SU-DHL-6 (cell line): Measurements from ENCODE around the gene CCL1.

Experiments
- H2AFZ ChIP-seq: fragments of 200-600 bp; sonication (generic); 2 replicates; pipeline ENCODE4 v1.6.1; 2014; ENCODE audit warnings: low read depth, mild to moderate bottlenecking, moderate library complexity, mixed read lengths, antibody characterized with exemption, low read length; ENCODE audit not compliant: severe bottlenecking
- H3F3A ChIP-seq: fragments of 200-600 bp; shearing (Covaris generic); 2 replicates; pipeline ENCODE4 v1.6.0; 2016; ENCODE audit warnings: antibody characterized with exemption, mild to moderate bottlenecking; ENCODE audit not compliant: insufficient read depth
- H3K27ac ChIP-seq: fragments of 200-600 bp; sonication (generic); 2 replicates; pipeline ENCODE4 v1.5.1; 2016; ENCODE audit warnings: low read depth, mild to moderate bottlenecking, low read length, moderate library complexity, mixed read lengths
- H3K27me3 ChIP-seq: fragments of 200-600 bp; sonication (generic), shearing (Covaris generic); 2 replicates; pipeline ENCODE4 v1.6.0; 2014; ENCODE audit warnings: mild to moderate bottlenecking, low read length
- H3K36me3 ChIP-seq: fragments of 200-600 bp; sonication (generic); 2 replicates; pipeline ENCODE4 v1.6.1; 2014; ENCODE audit warnings: mild to moderate bottlenecking, low read length, mixed read lengths
- H3K4me2 ChIP-seq: fragments of 300-600, 200-600 bp; shearing (Covaris generic), sonication (generic); 2 replicates; pipeline ENCODE4 v1.6.0; 2014; ENCODE audit warnings: low read length, low read depth, mild to moderate bottlenecking; ENCODE audit not compliant: poor library complexity, severe bottlenecking
- H3K4me3 ChIP-seq: fragments of 200-600 bp; sonication (generic); 2 replicates; pipeline ENCODE4 v1.5.1; 2014; ENCODE audit warnings: antibody characterized with exemption, low read length, mild to moderate bottlenecking, mixed read lengths; ENCODE audit not compliant: insufficient read depth, poor library complexity, severe bottlenecking
- H3K79me2 ChIP-seq: fragments of 200-600 bp; sonication (generic); 2 replicates; pipeline ENCODE4 v1.6.1; 2014; ENCODE audit warnings: mild to moderate bottlenecking, low read length, moderate library complexity; ENCODE audit not compliant: insufficient read depth
- H3K9ac ChIP-seq: fragments of 200-600 bp; sonication (generic); 2 replicates; pipeline ENCODE4 v1.7.0; 2014; ENCODE audit warnings: mild to moderate bottlenecking, low read length
- H3K9me2 ChIP-seq: fragments of 200-600 bp; sonication (generic); replicated peaks from 2 replicates; pipeline ENCODE4 v1.6.1; 2014; ENCODE audit warnings: low read length; ENCODE audit not compliant: insufficient read depth
- H3K9me3 ChIP-seq: fragments of 200-600 bp; sonication (generic); 2 replicates; pipeline ENCODE4 v1.6.1; 2014; ENCODE audit warnings: low read length, mixed read lengths; ENCODE audit not compliant: insufficient read depth
- H4K20me1 ChIP-seq: fragments of 200-600 bp; sonication (generic); 2 replicates; pipeline ENCODE4 v1.6.1; 2014; ENCODE audit warnings: low read depth, mild to moderate bottlenecking, antibody characterized with exemption, low read length, moderate library complexity, mixed read lengths
- EZH2phosphoT487 ChIP-seq: fragments of 200-600 bp; sonication (generic), shearing (Covaris generic); conservative IDR thresholded peaks from 2 replicates; pipeline ENCODE4 v1.6.1; 2018; ENCODE audit warnings: mild to moderate bottlenecking, antibody characterized with exemption, low read length, moderate library complexity, mixed read lengths
- TF ChIP-seq, protein P1 (sequence below): fragments of 200-600 bp; sonication (generic); IDR thresholded peaks from one replicate; pipeline ENCODE4 v1.5.1; 2017; ENCODE audit warnings: antibody characterized with exemption, mild to moderate bottlenecking, low read length, moderate library complexity; ENCODE audit not compliant: insufficient read depth, poor library complexity, severe bottlenecking

Gene CCL1

DNA sequence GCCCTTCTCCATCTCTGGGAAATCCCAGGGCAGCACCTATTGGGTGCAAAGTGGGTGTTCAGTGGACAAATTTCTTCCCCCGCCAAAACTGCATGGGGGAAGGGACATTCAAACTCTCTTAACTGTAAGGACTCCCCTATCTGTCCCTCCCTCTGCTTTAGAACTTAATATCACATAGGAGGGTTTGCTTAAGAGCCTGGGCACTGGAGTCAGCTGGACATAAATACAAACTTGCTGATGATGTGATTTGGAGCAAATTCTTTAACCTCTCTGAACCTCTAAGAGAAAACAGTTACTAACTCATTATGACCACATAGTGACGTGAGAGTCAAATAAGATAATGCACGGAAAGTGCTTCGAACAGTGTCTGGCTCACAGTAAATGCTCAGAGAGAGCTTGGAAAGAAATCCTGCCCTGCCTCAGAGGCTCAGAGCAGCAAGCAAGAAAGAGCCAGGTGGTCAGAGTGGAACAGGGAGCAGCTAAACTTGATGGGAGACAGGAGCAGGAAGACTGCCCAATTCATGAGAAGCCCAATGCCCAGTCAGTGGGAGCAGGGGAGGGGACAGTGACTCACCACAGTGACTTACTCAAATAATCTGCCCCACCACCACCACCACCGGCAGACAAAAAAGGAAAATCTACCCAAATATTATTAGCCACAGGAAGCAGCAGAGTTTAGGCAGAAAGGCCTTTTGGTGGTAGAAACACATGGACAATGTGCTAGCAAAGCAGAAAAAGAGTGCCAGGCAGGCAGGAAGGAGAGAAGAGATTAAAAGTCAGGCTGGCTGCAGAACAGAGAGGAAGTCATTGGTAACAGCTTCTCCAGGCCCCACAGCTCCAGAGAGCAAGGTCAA, 23.9 kb upstream of the CCL1 start:
- Histone ChIP-seq H3K9ac (no peak overlapping the region), H3K4me2 (no peak overlapping the region), H3K27me3 (no peaks in the 10 kb centered on the region), H3K36me3 (no peaks in the 10 kb centered on the region), H3K4me3 (no peak overlapping the region), H3K9me3 (no peaks in the 10 kb centered on the region), H3F3A (no peaks in the 10 kb centered on the region), H4K20me1 (no peaks in the 10 kb centered on the region), H2AFZ (no peak overlapping the region), H3K79me2 (no peaks in the 10 kb centered on the region), H3K27ac (no peak overlapping the region), H3K9me2 (no peaks in the 10 kb centered on the region)
- TF ChIP-seq, protein P1, sequence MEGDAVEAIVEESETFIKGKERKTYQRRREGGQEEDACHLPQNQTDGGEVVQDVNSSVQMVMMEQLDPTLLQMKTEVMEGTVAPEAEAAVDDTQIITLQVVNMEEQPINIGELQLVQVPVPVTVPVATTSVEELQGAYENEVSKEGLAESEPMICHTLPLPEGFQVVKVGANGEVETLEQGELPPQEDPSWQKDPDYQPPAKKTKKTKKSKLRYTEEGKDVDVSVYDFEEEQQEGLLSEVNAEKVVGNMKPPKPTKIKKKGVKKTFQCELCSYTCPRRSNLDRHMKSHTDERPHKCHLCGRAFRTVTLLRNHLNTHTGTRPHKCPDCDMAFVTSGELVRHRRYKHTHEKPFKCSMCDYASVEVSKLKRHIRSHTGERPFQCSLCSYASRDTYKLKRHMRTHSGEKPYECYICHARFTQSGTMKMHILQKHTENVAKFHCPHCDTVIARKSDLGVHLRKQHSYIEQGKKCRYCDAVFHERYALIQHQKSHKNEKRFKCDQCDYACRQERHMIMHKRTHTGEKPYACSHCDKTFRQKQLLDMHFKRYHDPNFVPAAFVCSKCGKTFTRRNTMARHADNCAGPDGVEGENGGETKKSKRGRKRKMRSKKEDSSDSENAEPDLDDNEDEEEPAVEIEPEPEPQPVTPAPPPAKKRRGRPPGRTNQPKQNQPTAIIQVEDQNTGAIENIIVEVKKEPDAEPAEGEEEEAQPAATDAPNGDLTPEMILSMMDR: no peak
- TF ChIP-seq EZH2phosphoT487: no peak

GRCh38 chr17:34386343-34386696, 23.3 kb upstream of the CCL1 start:
- H3K27ac ChIP-seq: no peak overlapping the region
- H3K4me2 ChIP-seq: no peak overlapping the region
- no peaks in the 10 kb centered on the region for H3K27me3 ChIP-seq
- H4K20me1 ChIP-seq: no peaks in the 10 kb centered on the region
- no peaks in the 10 kb centered on the region for H3K9me3 ChIP-seq
- no peaks in the 10 kb centered on the region for H3F3A ChIP-seq
- H3K36me3 ChIP-seq: no peaks in the 10 kb centered on the region
- no peak for TF ChIP-seq EZH2phosphoT487
- TF ChIP-seq, protein P1: no peak
- H3K79me2 ChIP-seq: no peaks in the 10 kb centered on the region
- H3K4me3 ChIP-seq: no peak overlapping the region
- H3K9ac ChIP-seq: no peak overlapping the region
- no peaks in the 10 kb centered on the region for H3K9me2 ChIP-seq
- H2AFZ ChIP-seq: no peak overlapping the region

DNA sequence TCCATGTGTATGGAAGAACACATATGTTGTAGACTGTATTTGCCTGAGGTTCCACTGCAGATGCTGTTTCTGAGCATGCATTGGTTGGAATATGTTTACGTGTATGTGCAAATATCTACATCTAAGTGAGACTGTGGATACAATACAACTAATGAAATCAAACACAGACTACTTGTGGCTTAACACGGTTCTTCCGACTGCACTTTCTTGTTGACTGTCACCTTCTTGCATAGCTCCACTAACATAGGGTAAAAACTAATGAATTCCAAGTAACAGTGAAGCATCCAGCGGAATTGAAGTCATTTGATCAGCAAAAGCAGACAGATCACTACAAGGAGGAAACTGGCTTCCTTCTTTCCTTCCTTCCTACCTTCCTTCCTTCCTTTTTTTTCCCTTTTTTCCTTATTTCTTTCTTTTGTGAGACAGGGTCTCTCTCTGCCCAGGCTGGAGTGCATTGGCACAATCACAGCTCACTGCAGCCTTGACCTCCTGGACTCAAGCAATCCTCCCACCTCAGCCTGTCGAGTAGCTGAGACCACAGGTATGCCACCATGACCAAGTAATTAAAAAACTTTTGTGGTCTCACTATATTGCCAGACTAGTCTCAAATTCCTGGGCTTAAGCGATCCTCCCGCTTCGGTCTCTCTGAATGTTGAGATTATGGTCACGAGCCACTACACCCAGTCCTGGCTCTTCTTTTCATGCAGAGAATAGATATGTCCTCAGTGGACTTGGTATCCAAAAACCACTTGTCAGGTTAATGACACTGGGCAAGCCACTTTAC, 22.0 kb upstream of the CCL1 start:
- Histone ChIP-seq H3K79me2 (no peaks in the 10 kb centered on the region), H3K27me3 (no peaks in the 10 kb centered on the region), H3K9me3 (no peaks in the 10 kb centered on the region), H4K20me1 (no peaks in the 10 kb centered on the region), H3K36me3 (no peaks in the 10 kb centered on the region), H3K9ac (no peak overlapping the region), H2AFZ (no peak overlapping the region), H3K4me2 (no peak overlapping the region), H3K4me3 (no peak overlapping the region), H3K27ac (no peak overlapping the region), H3F3A (no peaks in the 10 kb centered on the region), H3K9me2 (no peaks in the 10 kb centered on the region)
- TF ChIP-seq, protein P1: no peak
- no peak for TF ChIP-seq EZH2phosphoT487
